GM19397 (cell line): ENCODE measurements around the gene ARMC10.
"Not testable (repeated sequence)": the region's sequence is repeated elsewhere in the genome, so short reads cannot be mapped to it uniquely, and the experiment has no call there.

Experiments used
- ATAC-seq: cut with Tn5 transposase; IDR thresholded peaks from one replicate; pipeline ENCODE4 v1.9.1; 2021; ENCODE audit warnings: mild to moderate bottlenecking, moderate library complexity; ENCODE audit not compliant: unreplicated experiment

Gene ARMC10

GRCh38 chr7:103121641-103122040, 46.7 kb downstream of the ARMC10 start:
- no peak for ATAC-seq

- no peak for ATAC-seq
Measured at GRCh38 chr7:103123529-103123928, 48.6 kb downstream of the ARMC10 start.

- no peak for ATAC-seq
Measured at GRCh38 chr7:103124429-103124979, 49.6 kb downstream of the ARMC10 start.

- no peak for ATAC-seq
Measured at GRCh38 chr7:103127006-103127405, 52.1 kb downstream of the ARMC10 start.

GRCh38 chr7:103129702-103130549, 55.0 kb downstream of the ARMC10 start:
- no peak for ATAC-seq

- no peak for ATAC-seq
Measured at GRCh38 chr7:103130901-103131624, 56.1 kb downstream of the ARMC10 start.

- no peak for ATAC-seq
Measured at GRCh38 chr7:103132995-103133688, 58.2 kb downstream of the ARMC10 start.

- no peak for ATAC-seq
Measured at GRCh38 chr7:103134836-103135554, 60.1 kb downstream of the ARMC10 start.

GRCh38 chr7:103140061-103140460, 65.1 kb downstream of the ARMC10 start:
- no peak for ATAC-seq

GRCh38 chr7:103140685-103141084, 65.7 kb downstream of the ARMC10 start:
- no peak for ATAC-seq

GRCh38 chr7:103141753-103142404, 66.9 kb downstream of the ARMC10 start:
- ATAC-seq = no peak

- no peak for ATAC-seq
Measured at GRCh38 chr7:103142494-103142893, 67.6 kb downstream of the ARMC10 start.

- ATAC-seq = no peak
Measured at GRCh38 chr7:103143868-103144267, 68.9 kb downstream of the ARMC10 start.

GRCh38 chr7:103144754-103145153, 69.8 kb downstream of the ARMC10 start:
- ATAC-seq = not testable (repeated sequence)

- no peak for ATAC-seq
Measured at GRCh38 chr7:103148131-103148993, 73.4 kb downstream of the ARMC10 start.
